ENCODE results near the gene SPRING1.
"Not testable (repeated sequence)": the region's sequence is repeated elsewhere in the genome, so short reads cannot be mapped to it uniquely, and the experiment has no call there.

Gene SPRING1, protein sequence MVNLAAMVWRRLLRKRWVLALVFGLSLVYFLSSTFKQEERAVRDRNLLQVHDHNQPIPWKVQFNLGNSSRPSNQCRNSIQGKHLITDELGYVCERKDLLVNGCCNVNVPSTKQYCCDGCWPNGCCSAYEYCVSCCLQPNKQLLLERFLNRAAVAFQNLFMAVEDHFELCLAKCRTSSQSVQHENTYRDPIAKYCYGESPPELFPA

DNA sequence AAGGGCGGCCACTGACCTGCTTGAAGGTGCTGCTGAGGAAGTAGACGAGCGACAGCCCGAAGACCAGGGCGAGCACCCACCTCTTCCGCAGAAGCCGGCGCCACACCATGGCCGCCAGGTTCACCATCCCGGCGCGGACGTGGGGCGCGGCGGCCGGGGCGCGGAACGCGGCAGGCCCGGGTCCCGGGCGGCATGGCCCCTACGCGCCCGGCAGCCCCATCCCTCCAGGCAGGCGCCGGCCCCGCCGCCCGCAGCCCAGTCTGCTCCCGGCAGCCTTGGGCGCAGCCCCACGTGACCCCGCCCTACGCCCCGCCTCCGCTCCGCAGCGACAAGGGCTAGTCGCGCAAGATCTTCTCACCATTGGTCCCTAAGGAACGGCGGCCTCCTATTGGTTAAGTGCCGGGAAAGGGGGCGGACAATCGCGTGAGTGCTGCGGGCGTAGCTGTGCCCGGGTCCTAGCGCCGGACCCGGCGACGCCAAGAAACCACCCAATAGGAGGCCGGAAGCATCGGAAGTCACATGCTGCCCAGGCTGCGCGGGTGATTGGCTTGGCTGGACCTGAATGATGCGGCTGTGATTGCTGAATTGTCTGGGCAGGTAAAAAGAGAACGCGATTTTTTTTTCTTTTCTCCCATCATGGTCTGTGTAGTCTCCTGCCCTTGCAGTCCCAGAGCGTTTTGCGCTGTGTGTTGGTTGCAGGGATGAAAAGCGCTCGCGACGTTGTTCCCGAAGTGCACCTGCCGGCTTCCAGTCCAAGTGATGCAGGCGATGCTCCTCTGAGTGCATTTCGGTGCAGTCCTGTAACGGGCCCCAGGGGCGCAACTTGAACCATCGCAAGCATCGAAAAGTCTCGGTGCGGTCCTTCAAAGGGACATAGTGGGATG, at the start of gene SPRING1, which contains the start of gene RNFT2:
SPRING1 (minus strand) TSS at position 296 of the 884 bp plus-strand sequence; CDS start at position 127, 169 bp downstream.
RNFT2 (plus strand) TSS at position 542 of the 884 bp plus-strand sequence. CDS start 2,183 bp downstream, outside the sequence.
- peak; percentile 95 to 99 (median 97) for DNase-seq (ENCODE audit: low read depth in 3 of 3)

- no peak for DNase-seq (ENCODE audit: low read depth in 3 of 3)
Observed at GRCh38 chr12:116784238-116784612, 46.4 kb upstream of the SPRING1 start.

DNA sequence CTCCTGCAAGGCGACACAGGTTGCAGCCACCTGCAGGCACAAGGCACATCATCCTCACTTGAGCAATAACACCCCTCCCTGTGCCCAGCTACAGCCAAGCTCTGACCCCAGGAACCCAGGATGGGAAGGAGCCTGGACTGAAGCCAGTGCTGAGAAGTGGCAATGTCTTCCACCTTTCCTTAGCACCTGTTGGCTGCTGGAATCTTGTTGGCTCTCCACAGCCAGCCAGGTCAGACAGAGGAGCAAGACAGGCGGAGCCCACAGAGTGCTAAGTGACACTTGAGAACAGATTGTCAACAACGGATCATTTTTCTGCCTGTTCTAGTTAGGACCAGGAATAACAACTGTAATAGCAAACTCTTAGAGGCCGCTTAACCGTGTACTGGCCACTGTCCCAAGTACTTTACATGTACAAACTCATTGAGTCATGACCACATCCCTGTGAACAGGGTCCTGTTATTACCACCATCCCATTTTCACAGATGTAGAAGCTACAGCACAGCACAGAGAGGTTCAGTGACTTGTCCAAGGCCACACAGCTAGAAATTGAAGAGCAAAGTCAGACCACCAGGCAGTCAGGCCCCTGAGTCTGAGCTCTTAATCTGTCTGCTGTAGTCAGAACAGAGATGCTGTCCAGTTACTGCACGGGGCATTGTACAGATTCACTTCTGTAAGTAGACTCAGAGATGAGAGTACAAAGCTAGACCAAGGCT, 45.8 kb upstream of the SPRING1 start:
- no peak for DNase-seq (ENCODE audit: low read depth in 3 of 3)

GRCh38 chr12:116780942-116781341, 43.1 kb upstream of the SPRING1 start:
- no peak for DNase-seq (ENCODE audit: low read depth in 3 of 3)

GRCh38 chr12:116779597-116779996, 41.7 kb upstream of the SPRING1 start:
- DNase-seq (ENCODE audit: low read depth in 3 of 3) = no peak

- no peak for DNase-seq (ENCODE audit: low read depth in 3 of 3)
Observed at GRCh38 chr12:116777245-116777644, 39.4 kb upstream of the SPRING1 start.

GRCh38 chr12:116774020-116774419, 36.2 kb upstream of the SPRING1 start:
- DNase-seq (ENCODE audit: low read depth in 3 of 3) = no peak

DNA sequence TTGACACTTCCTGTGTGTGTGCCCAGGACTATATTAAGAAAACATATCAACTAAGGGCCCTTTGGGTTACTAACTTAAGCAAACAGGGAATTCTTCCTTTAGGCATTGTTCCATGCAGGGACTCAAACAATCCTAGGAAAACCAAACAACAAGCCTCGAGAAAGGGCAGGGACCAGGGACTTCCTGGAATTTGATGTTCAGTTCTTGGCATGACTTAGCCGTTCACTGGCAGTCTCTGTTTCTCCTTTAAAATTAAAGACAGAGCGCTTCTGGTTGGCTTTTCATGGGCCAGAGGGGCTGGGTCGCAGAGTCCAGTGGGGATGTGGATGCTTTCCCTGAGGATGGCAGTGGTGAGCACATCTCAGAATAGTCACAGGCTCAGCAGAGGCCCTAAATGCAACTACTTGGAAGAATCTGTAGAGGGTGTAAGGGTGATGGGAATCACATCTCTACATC, 35.4 kb upstream of the SPRING1 start:
- DNase-seq (ENCODE audit: low read depth in 3 of 3) = no peak

DNA sequence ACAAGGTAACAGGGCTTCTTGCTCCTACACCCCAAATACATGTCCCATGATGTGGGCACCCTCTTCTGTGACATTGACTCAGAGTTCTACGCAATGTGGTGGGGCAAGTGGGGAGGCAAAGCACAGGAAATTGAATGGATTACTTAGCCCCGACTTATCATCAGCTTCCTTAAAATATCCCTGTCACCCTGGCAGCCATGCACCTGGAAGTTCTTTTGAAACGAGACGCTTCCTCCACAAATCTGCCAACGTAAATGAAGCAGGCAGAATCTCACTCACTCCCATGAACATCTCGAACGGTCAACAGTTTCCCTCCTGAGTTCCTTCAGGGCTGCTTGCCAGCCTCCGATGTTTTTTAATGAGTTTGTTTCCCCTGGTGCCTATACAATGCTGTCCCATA, 33.8 kb upstream of the SPRING1 start:
- DNase-seq (ENCODE audit: low read depth in 3 of 3) = no peak

- no peak for DNase-seq (ENCODE audit: low read depth in 3 of 3)
Observed at GRCh38 chr12:116766746-116767145, 28.9 kb upstream of the SPRING1 start.

- DNase-seq (ENCODE audit: low read depth in 3 of 3) = no peak
Observed at GRCh38 chr12:116766285-116766684, 28.4 kb upstream of the SPRING1 start.

GRCh38 chr12:116765271-116765670, 27.4 kb upstream of the SPRING1 start:
- DNase-seq (ENCODE audit: low read depth in 3 of 3) = no peak

DNA sequence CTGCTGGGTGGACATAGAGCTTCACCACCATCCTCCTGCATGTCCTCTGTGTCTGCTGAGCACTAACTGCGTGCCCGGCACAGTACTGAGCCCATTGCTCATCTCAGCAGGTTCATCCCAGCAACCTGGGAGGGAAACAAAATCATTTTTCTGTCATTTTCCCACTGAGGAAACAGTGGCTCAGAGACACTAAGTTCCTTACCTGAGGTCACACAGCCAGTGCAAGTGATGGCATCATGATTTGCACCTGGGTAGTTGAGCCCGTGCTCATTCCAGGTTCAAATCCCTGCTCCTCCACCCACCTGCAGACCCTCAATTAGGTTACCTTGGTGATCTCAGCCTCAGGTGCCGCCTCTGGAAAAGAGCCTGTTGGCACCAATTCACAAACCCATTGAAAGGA, 23.6 kb upstream of the SPRING1 start:
- DNase-seq (ENCODE audit: low read depth in 3 of 3) = no peak

DNA sequence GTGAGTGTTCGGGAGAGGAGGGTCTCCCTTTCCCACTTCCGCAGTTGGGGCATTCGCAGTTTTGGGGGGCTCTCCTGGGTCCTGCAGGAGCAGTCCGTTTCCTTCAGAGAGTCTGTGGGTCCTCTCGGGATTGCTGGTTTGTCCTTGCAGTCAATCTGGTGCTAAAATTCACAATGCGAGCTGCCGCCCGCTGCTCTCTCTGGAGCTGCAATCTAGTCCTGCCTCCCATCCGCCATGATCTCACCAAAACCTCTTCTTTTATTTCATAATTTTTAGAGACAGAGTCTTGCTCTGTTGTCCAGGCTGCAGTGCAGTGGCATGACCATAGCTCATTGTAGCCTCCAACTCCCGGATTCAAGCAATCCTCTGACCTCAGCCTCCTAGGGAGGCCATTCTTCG, 22.8 kb upstream of the SPRING1 start:
- no peak for DNase-seq (ENCODE audit: low read depth in 3 of 3)

DNA sequence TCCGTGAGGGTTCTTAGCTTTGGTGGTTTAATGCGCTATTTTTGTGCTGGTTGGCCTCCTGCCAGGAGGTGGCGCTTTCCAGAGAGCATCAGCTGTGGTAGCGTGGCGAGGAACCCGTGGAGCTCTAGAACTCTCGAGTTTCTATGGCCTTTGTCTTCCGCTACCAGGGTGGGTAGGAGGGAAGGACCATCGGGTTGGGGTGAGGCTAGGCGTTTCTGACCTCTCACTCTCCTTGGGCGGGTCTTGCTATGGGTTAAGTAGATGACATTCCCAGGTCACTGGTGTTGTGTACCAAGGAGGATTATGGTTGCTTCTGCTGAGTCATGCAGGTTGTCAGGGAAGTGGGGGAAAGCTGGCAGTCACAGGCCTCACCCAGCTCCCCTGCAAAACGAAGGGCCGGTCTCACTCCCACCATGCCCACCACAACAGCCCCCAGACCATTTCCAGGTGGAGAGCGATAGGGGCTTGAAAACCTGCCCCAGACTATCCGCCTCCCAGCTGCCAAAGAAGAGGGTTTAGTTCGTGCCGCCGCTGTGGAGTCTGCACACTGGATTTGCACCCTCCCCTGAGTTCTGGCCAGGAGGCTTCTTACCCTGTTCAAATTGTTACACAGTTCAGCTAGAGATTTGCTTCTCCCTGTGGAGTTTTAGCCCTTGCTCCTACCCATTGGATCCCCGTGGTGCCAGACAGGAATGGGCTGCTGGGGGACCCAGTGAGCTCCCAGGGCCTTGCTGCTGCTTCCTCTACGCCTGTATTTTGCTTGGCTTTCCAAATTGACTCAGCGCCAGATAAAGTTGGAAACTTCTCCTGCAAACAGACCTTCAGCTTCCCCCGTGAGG, 22.1 kb upstream of the SPRING1 start:
- DNase-seq (ENCODE audit: low read depth in 3 of 3) = peak in 1 of 3 donors; percentile 21

DNA sequence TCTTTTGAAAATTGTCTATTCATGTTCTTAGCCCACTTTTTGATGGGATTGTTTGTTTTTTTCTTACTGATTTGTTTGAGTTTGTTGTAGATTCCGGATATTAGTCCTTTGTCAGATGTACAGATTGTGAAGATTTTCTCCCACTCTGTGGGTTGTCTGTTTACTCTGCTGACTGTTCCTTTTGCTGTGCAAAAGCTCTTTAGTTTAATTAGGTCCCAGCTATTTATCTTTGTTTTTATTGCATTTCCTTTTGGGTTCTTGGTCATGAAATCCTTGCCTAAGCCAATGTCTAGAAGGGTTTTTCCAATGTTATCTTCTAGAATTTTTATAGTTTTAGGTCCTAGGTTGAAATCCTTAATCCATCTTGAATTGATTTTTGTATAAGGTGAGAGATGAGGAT, 16.9 kb upstream of the SPRING1 start:
- not testable (repeated sequence) for DNase-seq (ENCODE audit: low read depth in 3 of 3)

DNA sequence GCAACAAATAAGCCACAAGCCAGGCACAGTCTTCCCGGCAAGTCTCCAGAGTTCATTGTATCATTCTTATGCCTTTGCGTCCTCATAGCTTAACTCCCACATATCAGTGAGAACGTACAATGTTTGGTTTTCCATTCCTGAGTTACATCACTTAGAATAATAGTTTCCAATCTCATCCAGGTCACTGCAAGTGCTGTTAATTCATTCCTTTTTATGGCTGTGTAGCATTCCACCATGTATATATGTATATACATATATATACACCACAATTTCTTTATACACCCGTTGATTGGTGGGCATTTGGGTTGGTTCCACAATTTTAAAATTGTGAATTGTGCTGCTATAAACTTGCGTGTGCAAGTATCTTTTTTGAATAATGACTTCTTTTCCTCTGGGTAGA, 16.2 kb upstream of the SPRING1 start:
- not testable (repeated sequence) for DNase-seq (ENCODE audit: low read depth in 3 of 3)

DNA sequence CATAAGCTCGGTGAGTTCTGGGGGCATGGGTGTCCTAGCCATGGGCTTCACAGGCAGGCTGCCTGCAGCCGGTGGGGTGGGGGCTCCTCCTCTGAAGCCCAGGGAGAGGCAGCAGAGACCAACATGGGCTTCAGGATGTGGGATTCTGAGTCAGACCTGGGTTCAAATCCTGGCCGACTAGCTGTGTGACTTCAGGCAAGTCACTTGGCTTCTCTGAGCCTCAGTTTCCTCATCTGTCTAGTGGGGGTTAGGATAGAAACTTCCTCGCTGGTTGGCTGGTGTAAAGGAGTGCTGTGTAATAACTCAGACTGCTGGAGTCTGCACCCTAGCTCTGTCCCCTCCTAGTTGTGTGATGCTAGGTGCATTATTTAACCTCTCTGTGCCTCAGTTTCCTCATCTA, 12.4 kb upstream of the SPRING1 start:
- DNase-seq (ENCODE audit: low read depth in 3 of 3) = no peak

- no peak for DNase-seq (ENCODE audit: low read depth in 3 of 3)
Observed at GRCh38 chr12:116749884-116750283, 12.0 kb upstream of the SPRING1 start.

DNA sequence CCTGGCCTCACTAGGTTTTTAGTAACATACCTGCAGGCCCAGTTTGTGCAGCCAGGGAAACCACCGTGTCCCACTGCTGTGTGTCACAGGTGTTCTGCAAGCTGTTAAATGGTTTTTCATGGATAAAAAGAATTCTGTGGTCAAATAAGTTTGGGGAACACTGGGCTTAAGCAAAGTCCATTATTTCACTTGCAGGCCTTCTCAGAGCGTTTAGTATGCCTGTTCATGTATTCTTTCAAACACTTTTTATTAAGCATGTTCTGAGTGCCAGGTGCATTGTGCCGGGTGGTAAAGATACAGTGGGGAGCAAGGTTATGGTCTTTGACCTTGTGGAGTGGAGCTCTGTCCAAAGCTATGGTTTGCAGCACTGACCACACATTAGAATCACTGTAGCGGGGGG, 7.7 kb upstream of the SPRING1 start:
- no peak for DNase-seq (ENCODE audit: low read depth in 3 of 3)

- DNase-seq (ENCODE audit: low read depth in 3 of 3) = no peak
Observed at GRCh38 chr12:116744766-116745165, 6.9 kb upstream of the SPRING1 start.
